HFFc6 (cell line): ENCODE data around the gene MYO7A. TPM values are rescaled to one million over a fixed set of nuclear protein-coding genes. Genes with fewer than 3 reads are reported as not detected.

Experiments used
- DNase-seq: peaks from one replicate; pipeline ENCODE4 v3.0.0-alpha.2; 2018
- H3K27ac Mint-ChIP-seq: 2 replicates; pipeline ENCODE4 v1.8.0; 2020; ENCODE audit warnings: mild to moderate bottlenecking, mixed read lengths
- H3K27me3 Mint-ChIP-seq: 2 replicates; pipeline ENCODE4 v1.8.0; 2021; ENCODE audit warnings: mild to moderate bottlenecking, moderate library complexity, mixed read lengths; ENCODE audit not compliant: insufficient read depth
- H3K36me3 Mint-ChIP-seq: 2 replicates; pipeline ENCODE4 v1.8.0; 2021; ENCODE audit warnings: low read depth, mixed read lengths
- H3K4me1 Mint-ChIP-seq: 2 replicates; pipeline ENCODE4 v1.8.0; 2020; ENCODE audit warnings: low read depth, mixed read lengths
- H3K4me3 Mint-ChIP-seq: 2 replicates; pipeline ENCODE4 v1.8.0; 2020; ENCODE audit warnings: mild to moderate bottlenecking, moderate library complexity, mixed read lengths
- H3K9me3 Mint-ChIP-seq: 2 replicates; pipeline ENCODE4 v1.8.0; 2020; ENCODE audit warnings: mild to moderate bottlenecking, mixed read lengths
- total RNA-seq, 6 experiments: library from RNA; stranded (reverse); fragmentation: NEBNext Ultra II Directional; extraction: Animal tissue kit (Norgen Biotek cat#: 25700); gene quantifications; 2 replicates in 1 of 6; 3 replicates in 5 of 6; pipeline ENCODE4 v1.2.3, GENCODE V29; 2021
- TF ChIP-seq, protein P1 (sequence below): fragments of 200-600 bp; sonication (generic); IDR thresholded peaks from 2 replicates; pipeline ENCODE4 v1.5.0; 2021; ENCODE audit warnings: antibody characterized with exemption, mild to moderate bottlenecking

MYO7A gene
- total RNA-seq, 6 experiments from 2014 or later, result 0.05 to 0.09 TPM; not detected in 4

DNA sequence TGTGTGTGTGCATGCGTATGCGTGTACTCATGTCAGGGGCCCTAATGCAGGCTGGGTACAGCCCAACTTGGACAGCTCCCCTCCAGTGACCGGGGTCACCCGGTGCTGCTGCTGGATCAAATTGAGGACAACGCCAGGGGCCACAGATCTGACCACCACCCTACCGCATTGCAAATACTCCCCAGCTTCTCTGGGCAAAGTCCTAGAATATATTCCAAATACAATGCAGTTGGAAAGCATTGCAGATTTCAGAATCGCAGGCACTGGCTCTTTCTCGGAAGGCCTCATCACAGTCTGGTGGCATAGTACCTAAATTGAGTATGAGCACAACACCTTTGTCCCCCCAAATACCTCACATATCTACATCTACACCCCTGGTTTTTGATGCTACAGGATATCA is 43.2 kb downstream of the MYO7A start:
- Mint-ChIP-seq H3K9me3 (no peaks in the 10 kb centered on the region), H3K27me3 (peaks cover 36% of the 10 kb centered on the region), H3K4me1 (no peaks in the 10 kb centered on the region), H3K4me3 (no peak overlapping the region), H3K27ac (no peak overlapping the region), H3K36me3 (no peaks in the 10 kb centered on the region)
- no peak for DNase-seq
- TF ChIP-seq, protein P1, sequence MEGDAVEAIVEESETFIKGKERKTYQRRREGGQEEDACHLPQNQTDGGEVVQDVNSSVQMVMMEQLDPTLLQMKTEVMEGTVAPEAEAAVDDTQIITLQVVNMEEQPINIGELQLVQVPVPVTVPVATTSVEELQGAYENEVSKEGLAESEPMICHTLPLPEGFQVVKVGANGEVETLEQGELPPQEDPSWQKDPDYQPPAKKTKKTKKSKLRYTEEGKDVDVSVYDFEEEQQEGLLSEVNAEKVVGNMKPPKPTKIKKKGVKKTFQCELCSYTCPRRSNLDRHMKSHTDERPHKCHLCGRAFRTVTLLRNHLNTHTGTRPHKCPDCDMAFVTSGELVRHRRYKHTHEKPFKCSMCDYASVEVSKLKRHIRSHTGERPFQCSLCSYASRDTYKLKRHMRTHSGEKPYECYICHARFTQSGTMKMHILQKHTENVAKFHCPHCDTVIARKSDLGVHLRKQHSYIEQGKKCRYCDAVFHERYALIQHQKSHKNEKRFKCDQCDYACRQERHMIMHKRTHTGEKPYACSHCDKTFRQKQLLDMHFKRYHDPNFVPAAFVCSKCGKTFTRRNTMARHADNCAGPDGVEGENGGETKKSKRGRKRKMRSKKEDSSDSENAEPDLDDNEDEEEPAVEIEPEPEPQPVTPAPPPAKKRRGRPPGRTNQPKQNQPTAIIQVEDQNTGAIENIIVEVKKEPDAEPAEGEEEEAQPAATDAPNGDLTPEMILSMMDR, result no peak

DNA sequence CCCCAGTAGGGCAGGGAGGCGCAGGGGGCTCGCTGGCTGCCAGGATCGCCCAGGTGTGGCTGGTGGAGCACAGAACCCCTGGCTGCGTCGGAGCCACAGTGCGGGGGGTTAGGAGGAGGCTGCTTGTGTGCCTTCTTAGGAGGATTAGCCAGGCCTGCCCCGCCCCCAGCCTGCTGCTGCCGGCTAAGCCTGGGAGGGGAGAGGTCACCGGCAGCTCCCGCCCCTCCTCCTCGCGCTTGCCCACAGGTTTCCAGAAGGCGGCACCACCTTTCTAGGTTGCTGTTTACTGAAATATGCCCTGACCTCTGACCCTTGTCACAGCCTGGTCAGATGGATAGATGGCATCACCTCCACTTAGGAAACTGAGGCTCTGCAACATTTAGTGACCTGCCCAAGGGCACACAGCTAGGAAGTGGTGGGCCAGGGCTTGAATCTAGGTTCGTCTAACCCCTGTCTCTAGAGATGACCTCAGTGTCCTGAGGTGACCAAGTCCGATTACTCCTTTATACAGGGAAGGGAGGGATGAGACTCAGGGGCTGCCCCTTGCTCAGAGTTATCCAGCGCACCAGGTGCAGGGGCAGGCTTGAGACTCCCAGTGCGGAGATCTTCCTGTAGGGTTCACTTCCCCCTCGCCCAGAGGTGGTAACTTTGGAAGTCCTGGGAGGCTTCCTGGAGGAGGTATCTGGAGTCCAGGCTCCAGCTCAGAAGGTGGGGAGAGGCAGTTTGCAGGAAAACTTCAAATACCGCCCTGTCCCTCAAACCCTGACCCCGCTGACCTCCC is 44.0 kb downstream of the MYO7A start:
- Mint-ChIP-seq H3K36me3 (no peaks in the 10 kb centered on the region), H3K4me3 (no peak overlapping the region), H3K27me3 (peaks cover 36% of the 10 kb centered on the region), H3K4me1 (no peaks in the 10 kb centered on the region), H3K27ac (no peak overlapping the region), H3K9me3 (no peaks in the 10 kb centered on the region)
- TF ChIP-seq, protein P1, result no peak
- no peak for DNase-seq

DNA sequence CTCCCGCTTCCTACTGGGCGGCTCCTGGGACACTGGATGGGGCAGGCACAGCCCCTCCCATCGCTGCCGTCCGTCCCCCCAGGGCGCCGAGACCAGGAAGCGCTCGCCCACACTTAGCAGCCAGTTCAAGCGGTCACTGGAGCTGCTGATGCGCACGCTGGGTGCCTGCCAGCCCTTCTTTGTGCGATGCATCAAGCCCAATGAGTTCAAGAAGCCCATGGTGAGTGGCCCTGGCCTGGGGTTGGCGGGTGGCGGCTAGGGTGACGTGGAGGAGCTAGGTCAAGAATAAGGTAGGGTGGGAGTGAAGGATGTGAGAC is 44.6 kb downstream of the MYO7A start:
- H3K36me3 Mint-ChIP-seq, result no peaks in the 10 kb centered on the region
- TF ChIP-seq, protein P1, result no peak
- H3K4me3 Mint-ChIP-seq, result no peak overlapping the region
- no peaks in the 10 kb centered on the region for H3K4me1 Mint-ChIP-seq
- no peak overlapping the region for H3K27ac Mint-ChIP-seq
- H3K9me3 Mint-ChIP-seq, result no peaks in the 10 kb centered on the region
- H3K27me3 Mint-ChIP-seq, result peaks cover 32% of the 10 kb centered on the region
- no peak for DNase-seq

DNA sequence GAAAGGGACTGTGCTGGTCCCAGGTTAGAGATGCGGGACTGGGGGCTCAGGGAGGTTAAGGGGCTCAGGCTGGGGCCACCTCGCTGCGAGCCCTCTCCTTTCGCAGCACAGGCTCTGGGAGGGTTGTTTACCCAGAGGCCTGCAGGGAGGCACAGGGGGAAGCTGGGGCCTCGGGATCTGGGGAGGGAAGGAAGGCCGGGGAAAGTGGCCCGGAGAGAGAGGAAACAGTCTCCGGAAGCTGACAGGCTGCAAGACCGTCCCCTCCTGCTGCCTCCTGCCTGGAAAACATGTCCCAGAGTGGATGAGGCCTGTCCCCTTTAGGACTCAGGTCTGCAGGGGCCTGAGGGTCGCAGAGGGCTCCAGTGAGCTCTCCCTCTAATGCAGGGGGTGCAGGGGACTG is 45.4 kb downstream of the MYO7A start:
- TF ChIP-seq, protein P1, result no peak
- no peak overlapping the region for H3K27ac Mint-ChIP-seq

DNA sequence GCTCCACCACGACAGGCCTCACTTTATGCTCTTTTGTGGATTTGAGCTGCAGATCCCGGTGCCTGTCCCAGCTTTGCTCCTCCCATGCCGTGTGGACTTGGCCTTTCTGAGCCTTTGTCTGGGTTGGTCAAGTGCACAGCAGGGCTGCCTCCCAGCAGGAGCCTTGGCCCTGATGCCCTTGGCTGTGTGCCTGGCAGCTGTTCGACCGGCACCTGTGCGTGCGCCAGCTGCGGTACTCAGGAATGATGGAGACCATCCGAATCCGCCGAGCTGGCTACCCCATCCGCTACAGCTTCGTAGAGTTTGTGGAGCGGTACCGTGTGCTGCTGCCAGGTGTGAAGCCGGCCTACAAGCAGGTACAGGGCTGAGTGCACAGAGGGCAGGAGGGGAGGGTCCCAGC is 46.5 kb downstream of the MYO7A start:
- DNase-seq, result no peak
- TF ChIP-seq, protein P1, result no peak
- no peaks in the 10 kb centered on the region for H3K9me3 Mint-ChIP-seq
- no peak overlapping the region for H3K4me3 Mint-ChIP-seq
- H3K4me1 Mint-ChIP-seq, result no peaks in the 10 kb centered on the region
- no peak overlapping the region for H3K27ac Mint-ChIP-seq
- no peaks in the 10 kb centered on the region for H3K36me3 Mint-ChIP-seq
- peaks cover 27% of the 10 kb centered on the region for H3K27me3 Mint-ChIP-seq

More for the DNA sequence above, 45.4 kb downstream of the MYO7A start:
- no peaks in the 10 kb centered on the region for H3K36me3 Mint-ChIP-seq
- no peaks in the 10 kb centered on the region for H3K4me1 Mint-ChIP-seq
- DNase-seq, result no peak
- no peak overlapping the region for H3K4me3 Mint-ChIP-seq
- H3K9me3 Mint-ChIP-seq, result no peaks in the 10 kb centered on the region
- H3K27me3 Mint-ChIP-seq, result peaks cover 31% of the 10 kb centered on the region
